ENCODE results near the gene REC8. TPM values are rescaled to one million over a fixed set of nuclear protein-coding genes. Genes with fewer than 3 reads are reported as not detected.

REC8 gene
- total and polyA plus RNA-seq, 2 of the 13 experiments (the other 11 are each of a cell fraction or from before 2014, with no cell fraction given), result 3.4 to 14.7 TPM

GRCh38 chr14:24196071-24197055, 24.5 kb downstream of the REC8 start:
- ChIA-PET CTCF (ENCODE audit: low intra/inter-chr PET ratio, low total read pairs) (interaction anchor here (0.8 to 0.9 kb wide), 2 partner anchors 46 to 75 kb away, joined by 3 to 4 read pairs; partner anchors contain the start of genes RABGGTA and TINF2), POLR2A (interaction anchor here (0.9 to 4.3 kb wide), 40 partner anchors 9 to 1189 kb away, joined by 3 to 230 read pairs (median 6); partner anchors contain the start of genes CARMIL3, CHMP4A, CIDEB and DCAF11)
- in situ Hi-C loops (cut with HindIII; ENCODE audit: extremely low pct_ligation_motif_present, low pct_unique_long_range_greater_than_20kb), result no loop called here
- TSS peak; percentile 85 for BruUV-seq (replicated peaks)
- intact Hi-C loops (cut with micrococcal nuclease; ENCODE audit: unreplicated experiment), result loop anchor here (1.0 kb wide), 1 partner anchor 17 kb away; the partner anchor contains the start of gene CHMP4A
- ATAC-seq (peak; percentile 56), FAIRE-seq (peak; percentile 55), DNase-seq (ENCODE audit: low spot score) (peak; percentile 67)
- H3K4me3 ChIP-seq (replicated peaks in 1 of 3; ENCODE audit: insufficient read depth in 1 of 3, low read depth in 2 of 3, low read length in 3 of 3), result peak overlapping the region; percentile 79 to 91 (median 85)
- H3K27me3 ChIP-seq (ENCODE audit: control insufficient read depth in 1 of 2, insufficient read depth in 2 of 2, low read length in 2 of 2), result no peaks in the 10 kb centered on the region; a peak in 1 of 5 replicates
- H3K36me3 ChIP-seq (replicated peaks in 1 of 2; ENCODE audit: control insufficient read depth in 1 of 2, insufficient read depth in 2 of 2, low read length in 2 of 2), result peaks cover 15 to 20% of the 10 kb centered on the region in 2 experiments; a peak in 4 of 5 replicates
- no peaks in the 10 kb centered on the region for H3K9me3 ChIP-seq (ENCODE audit: low read length)
- peaks cover 65% of the 10 kb centered on the region for H3K4me1 ChIP-seq (ENCODE audit: insufficient read depth, low read length)
- H4K20me1 ChIP-seq (ENCODE audit: insufficient read depth, low read length), result no peaks in the 10 kb centered on the region
- H2AFZ ChIP-seq (ENCODE audit: low read length), result no peak overlapping the region
- peak overlapping the region; percentile 97 for H3K9ac ChIP-seq (ENCODE audit: insufficient read depth, low read depth, low read length)
- peak overlapping the region; percentile 99 for H3K4me2 ChIP-seq (ENCODE audit: low read depth, low read length)
- H3K27ac ChIP-seq (ENCODE audit: extremely low read length, insufficient read depth, low read length), result peak overlapping the region; percentile 84
- H3K79me2 ChIP-seq (ENCODE audit: insufficient read depth, low read length), result peaks cover 43% of the 10 kb centered on the region
- 31% methylated on average over 33 of the region's 33 CpGs for WGBS (ENCODE audit: low lambda C conversion rate)
- TF ChIP-seq SATB2 (CRISPR knock-in tag; IDR thresholded peaks at IDR 0.05) (0 out of 2 replicates have a peak, but pooled peaks have one; percentile 21), RBM39 (IDR thresholded peaks at IDR 0.05; ENCODE audit: low read depth, low read length, poor library complexity, severe bottlenecking) (no peak), CEBPB (IDR thresholded peaks at IDR 0.05; ENCODE audit: borderline replicate concordance, low read depth, low read length) (no peak), ZNF12 (CRISPR knock-in tag; IDR thresholded peaks at IDR 0.05) (0 out of 2 replicates have a peak, but pooled peaks have one; percentile 6), ZFAT (CRISPR knock-in tag; conservative IDR thresholded peaks at IDR 0.05) (peak; percentile 16; the same call in 1 of the 2 replicates), FOXJ3 (CRISPR knock-in tag; IDR thresholded peaks at IDR 0.05; ENCODE audit: borderline replicate concordance) (peak; percentile 13; the same call in 1 of the 2 replicates), IRF9 (CRISPR knock-in tag; IDR thresholded peaks at IDR 0.05; ENCODE audit: borderline replicate concordance) (0 out of 2 replicates have a peak, but pooled peaks have one; percentile 2), ZNF292 (CRISPR knock-in tag; IDR thresholded peaks at IDR 0.05; ENCODE audit: borderline replicate concordance, low read depth) (no peak), ZNF781 (CRISPR knock-in tag; IDR thresholded peaks at IDR 0.05; ENCODE audit: borderline replicate concordance, not compliant biosample characterization) (peak; percentile 61), ELF3 (CRISPR knock-in tag; IDR thresholded peaks at IDR 0.05) (peak; percentile 35; the same call in 1 of the 2 replicates), ZNF143 (CRISPR knock-in tag; IDR thresholded peaks at IDR 0.05) (no peak), ZNF605 (CRISPR knock-in tag; IDR thresholded peaks at IDR 0.05) (0 out of 2 replicates have a peak, but pooled peaks have one; percentile 24), TFAP4 (IDR thresholded peaks at IDR 0.05; ENCODE audit: borderline replicate concordance, low read depth) (peak; percentile 70), CENPT (CRISPR knock-in tag; IDR thresholded peaks at IDR 0.05; ENCODE audit: low read depth) (no peak), ZNF281 (CRISPR knock-in tag; IDR thresholded peaks at IDR 0.05; ENCODE audit: borderline replicate concordance) (peak; percentile 4; the same call in 1 of the 2 replicates)

All from HepG2 (cell line).